ENCODE data around the gene CYP4F11.
"Not testable (repeated sequence)": the region's sequence is repeated elsewhere in the genome, so short reads cannot be mapped to it uniquely, and the experiment has no call there.

CYP4F11 gene

GRCh38 chr19:15883329-15883728 lies 51.0 kb downstream of the CYP4F11 start:
- DNase-seq (ENCODE audit: low spot score) = not testable (repeated sequence)

- DNase-seq (ENCODE audit: low spot score) = no peak
Observed at GRCh38 chr19:15874821-15875474, 59.4 kb downstream of the CYP4F11 start.

- DNase-seq (ENCODE audit: low spot score) = not testable (repeated sequence)
Observed at GRCh38 chr19:15873771-15874170, 60.6 kb downstream of the CYP4F11 start.

GRCh38 chr19:15871570-15871969 lies 62.8 kb downstream of the CYP4F11 start:
- no peak for DNase-seq (ENCODE audit: low spot score)

- no peak for DNase-seq (ENCODE audit: low spot score)
Observed at GRCh38 chr19:15869873-15870272, 64.5 kb downstream of the CYP4F11 start.

GRCh38 chr19:15869109-15869555 lies 65.2 kb downstream of the CYP4F11 start:
- DNase-seq (ENCODE audit: low spot score) = peak; percentile 69

GRCh38 chr19:15866636-15867035 lies 67.7 kb downstream of the CYP4F11 start:
- DNase-seq (ENCODE audit: low spot score) = no peak

- DNase-seq (ENCODE audit: low spot score) = no peak
Observed at GRCh38 chr19:15864824-15865223, 69.5 kb downstream of the CYP4F11 start.

- DNase-seq (ENCODE audit: low spot score) = no peak
Observed at GRCh38 chr19:15863272-15863671, 71.1 kb downstream of the CYP4F11 start.

GRCh38 chr19:15862444-15862843 lies 71.9 kb downstream of the CYP4F11 start:
- no peak for DNase-seq (ENCODE audit: low spot score)
